Activated CD4-positive, alpha-beta memory T cell treated with anti-CD3 and anti-CD28 coated beads, Interleukin-2, amount 10 ng/mL, durations not matched to agents 7 days and 5 days (primary cell): Measurements from ENCODE around the gene VASH2. TPM values are rescaled to one million over a fixed set of nuclear protein-coding genes. Genes with fewer than 3 reads are reported as not detected.

ENCODE experiments used
- CTCF ChIA-PET: fragments of 350-600 bp; sonication (Branson Sonifier 250); formaldehyde crosslinking; loops from one replicate; lab custom pipeline; 2021; ENCODE audit warnings: antibody characterized with exemption, inconsistent platforms; lab: Charles Lee
- POLR2A ChIA-PET: fragments of 350-600 bp; sonication (Branson Sonifier 250); formaldehyde crosslinking; loops from one replicate; lab custom pipeline; 2021; ENCODE audit warnings: antibody characterized with exemption; lab: Charles Lee
- DNase-seq: peaks from one replicate; pipeline ENCODE4 v3.0.0-alpha.2; 2020
- H3K27ac Mint-ChIP-seq: one replicate; pipeline ENCODE4 v1.8.0; 2021; ENCODE audit warnings: mild to moderate bottlenecking, mixed read lengths
- H3K27me3 Mint-ChIP-seq: one replicate; pipeline ENCODE4 v1.8.0; 2021; ENCODE audit warnings: mixed read lengths
- H3K36me3 Mint-ChIP-seq: one replicate; pipeline ENCODE4 v1.8.0; 2021; ENCODE audit warnings: low read depth, mixed read lengths
- H3K4me1 Mint-ChIP-seq: one replicate; pipeline ENCODE4 v1.8.0; 2021; ENCODE audit warnings: mixed read lengths
- H3K4me3 Mint-ChIP-seq: one replicate; pipeline ENCODE4 v1.8.0; 2021; ENCODE audit warnings: mild to moderate bottlenecking, mixed read lengths
- H3K9me3 Mint-ChIP-seq: one replicate; pipeline ENCODE4 v1.8.0; 2021; ENCODE audit warnings: mixed read lengths
- total RNA-seq, 2 experiments: library from RNA; stranded (reverse); gene quantifications; one replicate each; pipeline ENCODE4 v1.2.3, GENCODE V29; 2021

VASH2 gene
- total RNA-seq, 2 experiments from 2014 or later: 0.23 to 0.48 TPM

GRCh38 chr1:212937034-212937433, 13.3 kb upstream of the VASH2 start:
- no peak for DNase-seq
- ChIA-PET CTCF (no interaction called here), POLR2A (no interaction called here)
- Mint-ChIP-seq H3K9me3 (no peaks in the 10 kb centered on the region), H3K36me3 (no peaks in the 10 kb centered on the region), H3K4me1 (no peaks in the 10 kb centered on the region), H3K27ac (no peak overlapping the region), H3K4me3 (no peak overlapping the region), H3K27me3 (peaks cover 5% of the 10 kb centered on the region)

DNA sequence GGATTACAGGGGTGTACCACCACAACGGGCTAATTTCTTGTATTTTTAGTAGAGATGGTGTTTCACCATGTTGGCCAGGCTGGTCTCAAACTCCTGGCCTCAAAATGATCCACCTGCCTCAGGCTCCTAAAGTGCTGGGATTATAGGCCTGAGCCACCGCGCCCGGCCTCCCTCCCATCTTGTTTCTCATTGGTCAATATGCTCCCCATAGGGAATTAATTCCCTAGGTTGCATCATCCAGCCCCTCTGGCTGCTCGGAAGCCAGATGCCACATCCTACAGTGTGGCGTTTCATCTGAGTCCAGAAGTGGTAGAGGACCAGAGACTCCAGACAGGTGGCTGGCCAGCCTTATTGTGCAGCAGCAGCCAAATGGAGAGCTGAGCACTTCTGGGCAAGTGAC, 11.5 kb upstream of the VASH2 start:
- no peak overlapping the region for H3K4me3 Mint-ChIP-seq
- H3K27ac Mint-ChIP-seq: no peak overlapping the region
- no peaks in the 10 kb centered on the region for H3K4me1 Mint-ChIP-seq
- peaks cover 8% of the 10 kb centered on the region for H3K27me3 Mint-ChIP-seq
- CTCF ChIA-PET: no interaction called here
- POLR2A ChIA-PET: no interaction called here
- H3K36me3 Mint-ChIP-seq: no peaks in the 10 kb centered on the region
- H3K9me3 Mint-ChIP-seq: no peaks in the 10 kb centered on the region
- no peak for DNase-seq

DNA sequence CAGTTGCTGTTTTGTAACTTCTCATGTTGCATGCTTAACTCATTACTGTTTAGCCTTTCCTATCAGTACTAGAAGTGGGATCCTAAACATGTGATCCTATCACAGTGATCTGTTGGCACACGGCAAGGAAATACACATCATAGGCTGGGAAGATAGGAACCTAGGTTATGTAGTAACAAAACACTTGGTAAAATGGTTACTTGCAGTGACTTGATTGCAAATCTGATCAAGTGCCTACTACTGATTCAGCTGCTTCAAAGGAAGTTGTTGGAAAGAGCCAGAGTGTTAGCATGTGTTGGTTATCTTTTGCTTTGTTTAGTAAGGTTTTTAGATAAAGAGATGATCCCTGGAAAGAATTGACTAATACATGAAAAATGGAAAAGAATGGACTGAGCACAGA, 8.9 kb upstream of the VASH2 start:
- no peak for DNase-seq
- Mint-ChIP-seq H3K4me3 (no peak overlapping the region), H3K36me3 (no peaks in the 10 kb centered on the region), H3K27me3 (peaks cover 15% of the 10 kb centered on the region), H3K9me3 (no peaks in the 10 kb centered on the region), H3K4me1 (no peaks in the 10 kb centered on the region), H3K27ac (no peak overlapping the region)
- CTCF ChIA-PET: no interaction called here
- POLR2A ChIA-PET: no interaction called here

GRCh38 chr1:212942679-212943392, 7.5 kb upstream of the VASH2 start:
- ChIA-PET CTCF (no interaction called here), POLR2A (no interaction called here)
- no peaks in the 10 kb centered on the region for H3K36me3 Mint-ChIP-seq
- H3K9me3 Mint-ChIP-seq: no peaks in the 10 kb centered on the region
- no peak for DNase-seq
- H3K27ac Mint-ChIP-seq: no peak overlapping the region
- H3K27me3 Mint-ChIP-seq: peaks cover 19% of the 10 kb centered on the region
- no peak overlapping the region for H3K4me3 Mint-ChIP-seq
- H3K4me1 Mint-ChIP-seq: no peaks in the 10 kb centered on the region

GRCh38 chr1:212943393-212943710, 7.0 kb upstream of the VASH2 start:
- Mint-ChIP-seq H3K27ac (no peak overlapping the region), H3K9me3 (no peaks in the 10 kb centered on the region), H3K4me1 (no peaks in the 10 kb centered on the region), H3K27me3 (peaks cover 21% of the 10 kb centered on the region), H3K4me3 (no peak overlapping the region), H3K36me3 (no peaks in the 10 kb centered on the region)
- POLR2A ChIA-PET: no interaction called here
- DNase-seq: no peak
- CTCF ChIA-PET: no interaction called here

GRCh38 chr1:212944229-212944901, 6.0 kb upstream of the VASH2 start:
- Mint-ChIP-seq H3K4me3 (no peak overlapping the region), H3K27ac (no peak overlapping the region), H3K36me3 (no peaks in the 10 kb centered on the region), H3K9me3 (no peaks in the 10 kb centered on the region), H3K4me1 (no peaks in the 10 kb centered on the region), H3K27me3 (peaks cover 30% of the 10 kb centered on the region)
- ChIA-PET POLR2A (no interaction called here), CTCF (no interaction called here)
- DNase-seq: no peak

GRCh38 chr1:212945056-212945455, 5.3 kb upstream of the VASH2 start:
- ChIA-PET CTCF (no interaction called here), POLR2A (no interaction called here)
- no peak for DNase-seq
- peaks cover 36% of the 10 kb centered on the region for H3K27me3 Mint-ChIP-seq
- no peaks in the 10 kb centered on the region for H3K36me3 Mint-ChIP-seq
- no peaks in the 10 kb centered on the region for H3K9me3 Mint-ChIP-seq
- peaks cover 3% of the 10 kb centered on the region for H3K4me1 Mint-ChIP-seq
- H3K4me3 Mint-ChIP-seq: no peak overlapping the region
- H3K27ac Mint-ChIP-seq: no peak overlapping the region

GRCh38 chr1:212945463-212946160, 4.7 kb upstream of the VASH2 start:
- Mint-ChIP-seq H3K27me3 (peaks cover 39% of the 10 kb centered on the region), H3K27ac (no peak overlapping the region), H3K4me1 (peaks cover 6% of the 10 kb centered on the region), H3K9me3 (no peaks in the 10 kb centered on the region), H3K4me3 (no peak overlapping the region), H3K36me3 (no peaks in the 10 kb centered on the region)
- ChIA-PET POLR2A (interaction anchor here (0.5 kb wide), 1 partner anchor 14 kb away, joined by 3 read pairs; no protein-coding TSS in a partner anchor), CTCF (no interaction called here)
- no peak for DNase-seq

- H3K36me3 Mint-ChIP-seq: no peaks in the 10 kb centered on the region
- no peaks in the 10 kb centered on the region for H3K9me3 Mint-ChIP-seq
- no peak for DNase-seq
- H3K4me1 Mint-ChIP-seq: peaks cover 9% of the 10 kb centered on the region
- H3K27ac Mint-ChIP-seq: no peak overlapping the region
- ChIA-PET CTCF (no interaction called here), POLR2A (no interaction called here)
- no peak overlapping the region for H3K4me3 Mint-ChIP-seq
- H3K27me3 Mint-ChIP-seq: peaks cover 44% of the 10 kb centered on the region
These were observed 3.5 kb upstream of the VASH2 start for GRCh38 chr1:212946872-212947271.

DNA sequence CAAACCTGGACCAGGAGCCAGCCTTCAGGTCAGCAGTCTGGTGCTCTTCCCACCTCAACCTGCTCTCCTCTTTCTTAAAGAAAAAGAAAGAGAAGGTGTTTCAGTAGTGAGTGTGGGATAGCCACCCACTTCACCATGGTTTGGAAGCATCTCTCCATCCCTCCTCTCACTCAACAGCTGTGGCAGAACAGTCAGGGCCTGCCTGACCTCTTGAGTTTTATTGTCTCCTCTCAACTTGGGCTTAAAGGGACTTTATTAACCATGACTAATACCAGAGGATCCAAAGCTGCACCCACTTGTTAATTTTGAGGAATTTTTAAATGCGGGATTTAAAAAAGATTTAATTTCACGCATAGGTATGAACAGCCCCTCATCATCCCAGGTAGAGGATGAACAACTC, 570 bp upstream of the VASH2 start:
- no peak for DNase-seq
- no peaks in the 10 kb centered on the region for H3K36me3 Mint-ChIP-seq
- H3K27ac Mint-ChIP-seq: no peak overlapping the region
- H3K9me3 Mint-ChIP-seq: no peaks in the 10 kb centered on the region
- H3K27me3 Mint-ChIP-seq: peaks cover 66% of the 10 kb centered on the region
- POLR2A ChIA-PET: interaction anchor here (2.1 kb wide), 1 partner anchor 158 kb away, joined by 10 read pairs; the partner anchor contains the start of genes NSL1 and TATDN3
- CTCF ChIA-PET: no interaction called here
- H3K4me1 Mint-ChIP-seq: peaks cover 13% of the 10 kb centered on the region
- peak overlapping the region; percentile 74 for H3K4me3 Mint-ChIP-seq

DNA sequence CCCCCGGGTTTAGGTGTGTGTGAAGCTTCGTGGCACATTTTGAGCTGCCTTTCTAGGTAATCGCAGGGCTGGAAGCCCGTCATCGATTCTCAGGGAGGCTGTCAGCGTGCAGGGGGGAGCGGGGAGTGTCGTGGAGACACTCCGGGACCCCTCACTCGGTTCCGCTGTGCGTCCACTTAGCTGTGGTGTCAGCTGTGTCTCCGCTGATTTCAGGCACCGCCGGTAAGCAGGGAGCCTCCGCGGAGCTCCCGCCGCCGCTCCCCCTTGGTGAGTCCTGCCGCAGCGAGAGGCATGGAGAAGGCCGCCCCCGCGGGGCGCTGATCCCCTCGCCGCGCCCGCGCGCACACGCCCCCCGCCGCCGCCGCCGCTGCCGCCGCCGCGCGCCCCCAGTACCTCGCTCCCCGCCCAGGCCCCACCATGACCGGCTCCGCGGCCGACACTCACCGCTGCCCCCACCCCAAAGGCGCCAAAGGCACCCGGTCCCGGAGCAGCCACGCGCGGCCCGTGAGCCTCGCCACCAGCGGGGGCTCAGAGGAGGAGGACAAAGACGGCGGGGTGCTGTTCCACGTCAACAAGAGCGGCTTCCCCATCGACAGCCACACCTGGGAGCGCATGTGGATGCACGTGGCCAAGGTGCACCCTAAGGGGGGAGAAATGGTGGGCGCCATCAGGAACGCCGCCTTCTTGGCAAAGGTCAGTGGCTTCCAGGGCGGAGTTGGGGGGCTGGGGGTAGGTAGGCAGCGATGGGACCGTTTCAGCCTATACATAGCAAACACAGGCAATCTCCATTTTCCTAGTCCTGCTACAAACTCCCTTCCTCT, 995 bp downstream of the VASH2 start:
- ChIA-PET POLR2A (interaction anchor here (2.1 kb wide), 1 partner anchor 160 kb away, joined by 10 read pairs; the partner anchor contains the start of genes NSL1 and TATDN3), CTCF (interaction anchor here (0.8 to 1.5 kb wide), 7 partner anchors 13 to 495 kb away, joined by 3 to 4 read pairs (median 3); no protein-coding TSS in a partner anchor)
- no peaks in the 10 kb centered on the region for H3K9me3 Mint-ChIP-seq
- no peaks in the 10 kb centered on the region for H3K36me3 Mint-ChIP-seq
- peak overlapping the region; percentile 74 for H3K4me3 Mint-ChIP-seq
- peaks cover 70% of the 10 kb centered on the region for H3K27me3 Mint-ChIP-seq
- DNase-seq: no peak
- H3K27ac Mint-ChIP-seq: no peak overlapping the region
- H3K4me1 Mint-ChIP-seq: peaks cover 13% of the 10 kb centered on the region

GRCh38 chr1:212951947-212952640, 1.8 kb downstream of the VASH2 start:
- Mint-ChIP-seq H3K4me3 (peak overlapping the region; percentile 11), H3K9me3 (no peaks in the 10 kb centered on the region), H3K27me3 (peaks cover 72% of the 10 kb centered on the region), H3K36me3 (no peaks in the 10 kb centered on the region), H3K27ac (no peak overlapping the region), H3K4me1 (peaks cover 13% of the 10 kb centered on the region)
- ChIA-PET POLR2A (no interaction called here), CTCF (no interaction called here)
- DNase-seq: no peak
